IPS-18c (cell line): Measurements from ENCODE around the gene EXTL2.
"Not testable (repeated sequence)": the region's sequence is repeated elsewhere in the genome, so short reads cannot be mapped to it uniquely, and the experiment has no call there.

Experiments used
- H3K4me3 ChIP-seq: 2 replicates; pipeline ENCODE4 v1.7.0; 2013; ENCODE audit warnings: low read depth, mild to moderate bottlenecking, low read length, moderate library complexity; ENCODE audit not compliant: insufficient read depth
- H3K9me3 ChIP-seq: one replicate; pipeline ENCODE4 v1.6.1; 2013; ENCODE audit warnings: mild to moderate bottlenecking, low read length, moderate library complexity; ENCODE audit not compliant: control insufficient read depth, insufficient read depth

Gene EXTL2

GRCh38 chr1:100909018-100909417, 14.4 kb upstream of the EXTL2 start:
- H3K4me3 ChIP-seq = no peak overlapping the region
- no peaks in the 10 kb centered on the region for H3K9me3 ChIP-seq

GRCh38 chr1:100907887-100908286, 13.2 kb upstream of the EXTL2 start:
- H3K4me3 ChIP-seq = no peak overlapping the region
- no peaks in the 10 kb centered on the region for H3K9me3 ChIP-seq

- no peak overlapping the region for H3K4me3 ChIP-seq
- H3K9me3 ChIP-seq = no peaks in the 10 kb centered on the region
Measured at GRCh38 chr1:100905181-100905580, 10.5 kb upstream of the EXTL2 start.

GRCh38 chr1:100904528-100904927, 9.9 kb upstream of the EXTL2 start:
- Histone ChIP-seq H3K9me3 (no peaks in the 10 kb centered on the region), H3K4me3 (no peak overlapping the region)

- no peaks in the 10 kb centered on the region for H3K9me3 ChIP-seq
- no peak overlapping the region for H3K4me3 ChIP-seq
Measured at GRCh38 chr1:100903777-100904176, 9.1 kb upstream of the EXTL2 start.

GRCh38 chr1:100902365-100902764, 7.7 kb upstream of the EXTL2 start:
- no peak overlapping the region for H3K4me3 ChIP-seq
- H3K9me3 ChIP-seq = no peaks in the 10 kb centered on the region

GRCh38 chr1:100896481-100896982, 1.9 kb upstream of the EXTL2 start:
- Histone ChIP-seq H3K4me3 (peak overlapping the region; percentile 92), H3K9me3 (no peaks in the 10 kb centered on the region)

GRCh38 chr1:100895540-100896480, 1.2 kb upstream of the EXTL2 start, which contains the start of gene SLC30A7:
TSS of gene SLC30A7 (plus strand) at chr1:100896090. CDS start at chr1:100896263, 173 bp downstream.
- H3K4me3 ChIP-seq = peak within 1 kb of the TSS; percentile 92
- H3K9me3 ChIP-seq = no peaks in the 10 kb centered on the region

GRCh38 chr1:100893718-100894117, 924 bp downstream of the EXTL2 start:
- peaks cover 9% of the 10 kb centered on the region for H3K9me3 ChIP-seq
- 0 out of 2 replicates have a peak overlapping the region, but pooled peaks have one; percentile 92 for H3K4me3 ChIP-seq

- Histone ChIP-seq H3K4me3 (no peak overlapping the region), H3K9me3 (peaks cover 9% of the 10 kb centered on the region)
Measured at GRCh38 chr1:100892554-100892953, 2.1 kb downstream of the EXTL2 start.

GRCh38 chr1:100891380-100891779, 3.3 kb downstream of the EXTL2 start:
- H3K9me3 ChIP-seq = peaks cover 9% of the 10 kb centered on the region

GRCh38 chr1:100889869-100890482, 4.7 kb downstream of the EXTL2 start:
- not testable (repeated sequence) for H3K9me3 ChIP-seq

More at GRCh38 chr1:100891380-100891779, 3.3 kb downstream of the EXTL2 start:
- H3K4me3 ChIP-seq = no peak overlapping the region

GRCh38 chr1:100889007-100889406, 5.6 kb downstream of the EXTL2 start:
- not testable (repeated sequence) for H3K4me3 ChIP-seq, H3K9me3 ChIP-seq

More at GRCh38 chr1:100889869-100890482, 4.7 kb downstream of the EXTL2 start:
- H3K4me3 ChIP-seq = not testable (repeated sequence)

- no peak overlapping the region for H3K4me3 ChIP-seq
- H3K9me3 ChIP-seq = no peaks in the 10 kb centered on the region
Measured at GRCh38 chr1:100883963-100884362, 10.7 kb downstream of the EXTL2 start.

- Histone ChIP-seq H3K4me3 (no peak overlapping the region), H3K9me3 (no peaks in the 10 kb centered on the region)
Measured at GRCh38 chr1:100882698-100883097, 11.9 kb downstream of the EXTL2 start.

- Histone ChIP-seq H3K9me3 (no peaks in the 10 kb centered on the region), H3K4me3 (no peak overlapping the region)
Measured at GRCh38 chr1:100881687-100882086, 13.0 kb downstream of the EXTL2 start.

- H3K4me3 ChIP-seq = no peak overlapping the region
- H3K9me3 ChIP-seq = no peaks in the 10 kb centered on the region
Measured at GRCh38 chr1:100879422-100879821, 15.2 kb downstream of the EXTL2 start.

GRCh38 chr1:100876291-100876690, 18.4 kb downstream of the EXTL2 start:
- H3K9me3 ChIP-seq = no peaks in the 10 kb centered on the region

More at GRCh38 chr1:100876291-100876690, 18.4 kb downstream of the EXTL2 start:
- no peak overlapping the region for H3K4me3 ChIP-seq
